Adipose tissue (tissue), 3 donors: ENCODE data around the gene ZNF292. TPM values are rescaled to one million over a fixed set of nuclear protein-coding genes. Genes with fewer than 3 reads are reported as not detected.
"Not testable (repeated sequence)": the region's sequence is repeated elsewhere in the genome, so short reads cannot be mapped to it uniquely, and the experiment has no call there.

ENCODE experiments used
- H3K27ac ChIP-seq: one replicate; pipeline ENCODE4 v1.5.1; 2013; ENCODE audit warnings: low read depth, low read length
- WGBS, 3 donors: extraction: QIAGEN DNeasy Blood & Tissue Kit; methylation state at CpG; one replicate each; pipeline ENCODE4 v1.1.7; 2013; 5-methylcytosine and 5-hydroxymethylcytosine counted together
- polyA plus RNA-seq, 3 donors: library from polyadenylated mRNA; stranded (reverse); fragments of 200-250 nt; gene quantifications; one replicate each; pipeline ENCODE4 v1.2.3, GENCODE V29; 2013
- donor health status: healthy with polysubstance abuse.
- donor health status: Bipolar disorder and iron deficiency.
- donor health status: healthy.

ZNF292 gene
- polyA plus RNA-seq, 3 donors, result 2.5 to 3.6 (median 3.3) TPM

DNA sequence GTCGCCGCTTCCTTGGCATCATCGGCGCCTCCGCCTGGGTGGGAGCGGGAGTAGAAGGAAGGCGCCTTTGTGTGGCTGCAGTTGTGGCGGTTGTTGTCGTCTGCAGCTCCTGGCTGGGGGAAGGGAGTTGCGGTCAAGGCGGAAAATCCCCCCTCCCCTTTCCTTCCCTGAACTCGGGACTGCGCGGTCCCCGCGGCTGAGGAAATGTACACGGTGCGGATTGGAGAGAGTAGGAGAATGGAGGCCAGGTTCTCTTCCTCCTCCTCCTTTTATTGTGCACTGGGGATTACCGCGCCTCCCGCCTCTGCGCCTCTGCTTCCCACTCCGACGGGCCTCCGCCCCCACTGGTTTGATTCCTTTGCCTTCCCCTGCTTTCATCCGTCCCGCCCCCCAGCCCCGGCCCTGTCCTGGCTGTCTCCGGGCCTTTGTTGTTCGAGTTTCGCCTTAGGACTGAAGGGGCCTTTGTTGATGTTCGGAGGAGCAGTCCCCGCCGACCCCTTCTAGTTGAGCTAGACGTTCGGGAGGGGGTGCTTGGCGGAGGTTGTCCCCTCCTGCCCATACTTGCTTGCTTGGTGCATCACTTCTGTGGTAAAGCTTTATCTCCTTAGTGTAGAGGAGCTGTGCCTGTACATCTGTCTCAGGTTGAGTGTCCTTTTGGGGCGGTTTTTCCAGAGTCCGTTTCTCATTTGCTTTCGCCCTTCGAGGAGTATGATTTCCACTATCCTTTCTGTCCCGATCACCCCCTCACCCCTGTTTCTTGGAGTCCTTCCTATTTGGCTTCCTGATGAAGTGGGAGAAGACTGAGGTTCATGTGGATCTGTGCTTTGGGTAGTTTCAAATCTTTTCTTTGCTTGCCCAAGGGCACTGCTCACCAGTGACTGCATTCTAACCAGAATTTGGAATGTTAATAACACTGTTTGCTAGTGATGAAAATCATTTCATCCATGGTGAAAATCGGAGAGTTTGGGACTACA lies 764 bp downstream of the ZNF292 start:
- H3K27ac ChIP-seq, result no peak overlapping the region
- WGBS, 3 donors, result 0 to 1% (median 0%) methylated on average over 37 to 43 of the region's 43 CpGs

DNA sequence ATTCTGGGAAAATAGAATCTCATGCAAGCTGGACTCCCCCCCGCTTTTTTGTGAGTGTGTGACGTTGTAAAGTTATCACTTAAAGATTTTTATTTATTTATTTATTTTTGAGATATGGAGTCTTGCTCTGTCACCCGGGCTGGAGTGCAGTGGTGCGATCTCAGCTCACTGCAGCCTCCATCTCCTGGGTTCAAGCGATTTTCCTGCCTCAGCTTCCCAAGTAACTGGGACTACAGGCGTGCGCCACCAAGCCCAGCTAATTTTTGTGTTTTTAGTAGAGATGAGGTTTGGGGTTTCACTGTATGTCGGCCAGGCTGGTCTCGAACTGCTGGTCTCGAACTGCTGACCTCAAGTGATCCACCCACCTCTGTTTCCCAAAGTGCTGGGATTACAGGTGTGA lies 2.2 kb downstream of the ZNF292 start:
- WGBS, 3 donors, result 79 to 90% (median 89%) methylated on average over 10 of the region's 10 CpGs
- H3K27ac ChIP-seq, result not testable (repeated sequence)

DNA sequence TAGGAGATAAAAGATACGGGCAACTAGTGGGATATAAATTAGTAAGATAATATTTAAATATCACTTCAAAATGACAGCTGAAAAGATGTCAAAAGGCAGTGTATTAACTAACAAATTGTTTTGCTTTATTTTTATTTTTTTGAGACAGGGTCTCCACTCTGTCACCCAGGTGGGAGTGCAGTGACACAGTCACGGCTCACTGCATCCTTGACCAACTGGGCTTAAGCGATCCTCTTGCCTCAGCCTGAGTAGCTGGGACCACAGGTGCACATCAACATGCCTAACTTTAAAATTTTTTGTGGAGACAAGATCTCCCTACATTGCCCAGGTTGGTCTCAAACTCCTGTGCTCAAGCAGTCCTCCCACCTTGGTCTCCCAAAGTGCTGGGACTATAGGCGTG lies 5.9 kb downstream of the ZNF292 start:
- H3K27ac ChIP-seq, result no peak overlapping the region
- 83 to 93% (median 85%) methylated on average over 4 of the region's 4 CpGs for WGBS, 3 donors

- no peak overlapping the region for H3K27ac ChIP-seq
- 92 to 98% (median 93%) methylated on average over 4 of the region's 4 CpGs for WGBS, 3 donors
These were observed 8.6 kb downstream of the ZNF292 start for GRCh38 chr6:87164004-87164403.

DNA sequence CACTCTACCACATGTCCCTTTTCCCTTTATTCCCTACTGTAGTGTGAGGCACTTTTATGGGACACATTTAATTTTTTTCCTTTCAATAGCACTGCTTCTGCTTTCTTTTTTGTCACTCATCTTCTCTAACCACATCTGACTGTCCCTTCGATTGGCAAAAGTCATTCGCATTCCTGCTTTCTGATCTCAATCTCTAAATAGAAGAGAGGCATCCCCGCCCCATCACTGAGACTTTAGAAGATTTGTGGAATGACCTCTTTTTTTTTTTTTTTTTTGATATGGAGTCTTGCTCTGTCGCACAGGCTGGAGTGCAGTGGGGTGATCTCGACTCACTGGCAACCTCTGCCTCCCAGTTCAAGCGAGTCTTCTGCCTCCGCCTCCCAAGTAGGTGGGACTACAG lies 9.1 kb downstream of the ZNF292 start:
- no peak overlapping the region for H3K27ac ChIP-seq
- 94 to 96% (median 95%) methylated on average over 7 of the region's 7 CpGs for WGBS, 3 donors

DNA sequence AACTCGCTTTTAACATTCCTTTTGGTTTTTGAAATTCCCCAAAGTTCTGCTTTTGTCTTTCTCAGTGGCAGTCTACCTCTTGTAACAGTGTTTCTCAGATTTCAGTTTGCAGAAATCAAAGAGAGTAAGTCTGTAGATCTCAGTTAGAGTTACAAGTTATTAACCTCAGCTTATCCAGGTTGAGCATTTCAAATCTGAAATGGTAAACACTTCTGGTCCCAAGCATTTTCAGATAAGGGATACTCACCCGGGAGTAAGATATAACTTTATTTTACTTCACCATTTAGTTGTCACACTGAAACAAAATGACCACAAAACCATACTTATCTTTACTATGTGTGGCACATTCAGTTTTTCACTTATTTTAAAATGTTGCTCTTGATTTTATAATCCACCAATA lies 9.8 kb downstream of the ZNF292 start:
- H3K27ac ChIP-seq, result no peak overlapping the region
- WGBS, 3 donors, result 55 to 78% (median 78%) methylated on average over 2 of the region's 2 CpGs

GRCh38 chr6:87171938-87172633 lies 16.7 kb downstream of the ZNF292 start:
- WGBS, 3 donors, result 77 to 83% (median 82%) methylated on average over 2 of the region's 2 CpGs
- H3K27ac ChIP-seq, result no peak overlapping the region

DNA sequence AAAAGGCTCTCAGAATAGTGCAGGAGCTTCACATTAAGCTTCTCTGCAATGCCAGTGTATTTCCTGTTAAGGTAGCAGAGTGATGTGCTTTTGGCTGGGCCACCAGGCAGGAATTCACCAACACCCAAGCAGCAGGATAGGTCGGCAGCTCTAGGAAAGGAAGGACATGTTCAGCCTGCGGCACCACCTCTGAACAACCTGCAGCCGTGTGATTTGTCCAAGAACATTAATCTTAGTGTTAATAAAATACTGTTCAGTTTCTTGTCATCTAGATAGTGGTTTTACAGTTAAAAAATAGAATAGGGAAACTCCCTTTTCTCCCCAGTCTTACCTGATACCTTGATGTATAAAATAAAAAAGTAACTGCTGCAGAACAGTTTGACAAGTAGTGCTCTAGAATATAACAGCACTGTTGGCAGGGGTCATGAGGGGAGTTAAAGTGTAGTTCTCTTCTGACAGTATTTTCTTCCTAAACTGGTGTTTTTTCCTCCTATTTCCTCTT lies 18.8 kb downstream of the ZNF292 start:
- H3K27ac ChIP-seq, result no peak overlapping the region
- 39 to 54% (median 51%) methylated on average over 3 of the region's 3 CpGs for WGBS, 3 donors

- no peak overlapping the region for H3K27ac ChIP-seq
- WGBS, 3 donors, result 95 to 96% (median 95%) methylated on average over 2 of the region's 2 CpGs
These were observed 21.1 kb downstream of the ZNF292 start for GRCh38 chr6:87176493-87176892.

GRCh38 chr6:87180105-87180728 lies 24.9 kb downstream of the ZNF292 start:
- WGBS, 3 donors, result 91 to 95% (median 93%) methylated on average over 7 of the region's 7 CpGs
- H3K27ac ChIP-seq, result no peak overlapping the region

GRCh38 chr6:87181903-87182302 lies 26.5 kb downstream of the ZNF292 start:
- H3K27ac ChIP-seq, result no peak overlapping the region
- WGBS, 3 donors, result 96 to 100% (median 97%) methylated on average over 6 of the region's 6 CpGs

DNA sequence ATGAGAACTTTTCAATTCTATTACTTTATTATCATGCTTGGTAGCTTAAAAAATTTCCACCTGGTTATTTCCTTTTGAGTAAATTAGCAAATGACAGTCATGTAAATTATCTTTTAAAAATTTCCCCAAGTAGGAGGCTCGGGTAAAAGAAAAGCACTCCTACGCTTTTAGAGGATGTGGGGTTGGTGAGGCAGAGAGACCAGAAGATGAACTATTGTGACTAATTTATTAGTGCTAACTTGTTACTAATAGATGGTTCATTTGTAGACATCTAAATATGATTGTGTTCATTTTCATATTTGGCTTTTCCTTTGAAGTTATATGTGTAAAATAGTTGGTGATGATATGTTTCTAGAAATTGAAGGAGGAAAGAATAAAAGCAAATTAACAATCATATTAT lies 27.0 kb downstream of the ZNF292 start:
- WGBS, 3 donors, result 70 to 84% (median 84%) methylated on average over 2 of the region's 2 CpGs
- H3K27ac ChIP-seq, result no peak overlapping the region

- no peak overlapping the region for H3K27ac ChIP-seq
- 91 to 98% (median 95%) methylated on average over 1 of the region's 1 CpG for WGBS, 3 donors
These were observed 27.6 kb downstream of the ZNF292 start for GRCh38 chr6:87182940-87183339.

GRCh38 chr6:87183687-87184086 lies 28.3 kb downstream of the ZNF292 start:
- H3K27ac ChIP-seq, result no peak overlapping the region
- WGBS, 3 donors, result 91 to 93% (median 92%) methylated on average over 1 of the region's 1 CpG

- no peak overlapping the region for H3K27ac ChIP-seq
- 81 to 97% (median 84%) methylated on average over 2 of the region's 2 CpGs for WGBS, 3 donors
These were observed 29.4 kb downstream of the ZNF292 start for GRCh38 chr6:87184762-87185250.

- H3K27ac ChIP-seq, result no peak overlapping the region
- 95 to 98% (median 97%) methylated on average over 1 of the region's 1 CpG for WGBS, 3 donors
These were observed 41.0 kb downstream of the ZNF292 start for GRCh38 chr6:87196275-87196842.

- H3K27ac ChIP-seq, result no peak overlapping the region
- WGBS, 3 donors, result 92 to 96% (median 95%) methylated on average over 3 of the region's 3 CpGs
These were observed 42.2 kb downstream of the ZNF292 start for GRCh38 chr6:87197547-87197946.

- 92 to 96% (median 94%) methylated on average over 15 of the region's 15 CpGs for WGBS, 3 donors
- H3K27ac ChIP-seq, result not testable (repeated sequence)
These were observed 42.9 kb downstream of the ZNF292 start for GRCh38 chr6:87198022-87198810.
